ENCODE results near the gene NKD2.
"Not testable (repeated sequence)": the region's sequence is repeated elsewhere in the genome, so short reads cannot be mapped to it uniquely, and the experiment has no call there.

Gene NKD2

DNA sequence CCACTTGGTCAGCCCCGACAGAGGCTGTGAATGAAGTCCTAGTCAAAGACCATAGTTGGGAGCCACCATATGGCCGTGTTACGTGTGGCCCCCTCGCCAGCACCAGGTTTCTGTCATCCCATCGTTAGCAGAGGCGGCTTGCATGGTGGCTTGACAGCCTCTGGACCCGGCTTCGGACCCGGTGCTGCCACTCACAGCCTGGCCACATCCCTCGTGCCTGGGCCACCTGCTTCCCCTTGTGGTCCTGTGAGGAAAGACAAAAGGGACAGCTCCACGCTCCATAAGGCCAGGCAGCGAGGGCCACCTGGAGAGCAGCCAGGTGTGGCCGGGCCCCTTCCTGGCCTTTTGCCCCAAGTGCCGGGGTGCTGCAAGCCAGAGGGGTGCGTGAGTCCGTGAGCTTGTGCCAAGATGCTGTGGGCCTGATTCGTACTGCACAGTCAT lies 6.2 kb downstream of the NKD2 start:
- DNase-seq: no peak

DNA sequence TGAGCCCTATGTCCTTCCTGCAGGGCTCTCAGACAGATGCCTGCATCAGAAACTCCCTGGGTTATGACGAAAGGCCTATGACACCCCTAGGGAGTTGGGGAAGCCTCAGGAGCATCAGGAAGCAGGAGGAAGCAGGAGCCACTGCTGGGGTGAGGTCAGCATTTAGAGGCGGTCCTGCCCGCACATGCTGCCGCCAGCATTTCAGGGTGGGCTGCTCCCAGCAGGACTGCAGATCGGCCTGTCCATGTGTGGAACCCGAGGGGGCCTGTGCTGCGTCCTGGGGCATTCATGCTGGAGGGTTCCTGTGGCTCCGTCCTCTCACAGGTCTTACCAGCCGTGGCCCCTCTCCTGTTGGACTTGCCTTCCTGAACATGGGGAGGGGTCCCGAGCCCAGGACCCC lies 6.9 kb downstream of the NKD2 start:
- no peak for DNase-seq

- DNase-seq: no peak
Observed at GRCh38 chr5:1016036-1016435, 7.4 kb downstream of the NKD2 start.

DNA sequence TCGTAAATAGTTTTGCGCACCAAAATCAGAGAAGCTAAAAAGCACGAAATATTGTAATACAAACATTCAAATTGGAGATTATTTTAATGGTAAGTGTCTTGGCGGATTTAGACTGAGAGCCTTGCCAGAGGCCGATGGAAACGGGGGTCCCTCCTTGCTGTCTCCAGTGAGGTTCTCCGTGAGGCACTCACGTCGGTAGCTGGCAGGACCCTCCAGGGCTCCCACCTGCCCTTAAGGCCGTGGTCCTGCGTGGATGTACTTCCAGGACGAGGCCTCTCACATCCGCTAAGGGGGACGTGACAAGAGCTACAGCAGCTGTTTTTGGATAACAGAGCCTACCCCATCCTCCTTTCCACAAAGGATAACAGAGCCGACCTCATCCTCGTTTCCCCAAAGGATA lies 7.9 kb downstream of the NKD2 start:
- no peak for DNase-seq

- DNase-seq: no peak
Observed at GRCh38 chr5:1017056-1017455, 8.5 kb downstream of the NKD2 start.

DNA sequence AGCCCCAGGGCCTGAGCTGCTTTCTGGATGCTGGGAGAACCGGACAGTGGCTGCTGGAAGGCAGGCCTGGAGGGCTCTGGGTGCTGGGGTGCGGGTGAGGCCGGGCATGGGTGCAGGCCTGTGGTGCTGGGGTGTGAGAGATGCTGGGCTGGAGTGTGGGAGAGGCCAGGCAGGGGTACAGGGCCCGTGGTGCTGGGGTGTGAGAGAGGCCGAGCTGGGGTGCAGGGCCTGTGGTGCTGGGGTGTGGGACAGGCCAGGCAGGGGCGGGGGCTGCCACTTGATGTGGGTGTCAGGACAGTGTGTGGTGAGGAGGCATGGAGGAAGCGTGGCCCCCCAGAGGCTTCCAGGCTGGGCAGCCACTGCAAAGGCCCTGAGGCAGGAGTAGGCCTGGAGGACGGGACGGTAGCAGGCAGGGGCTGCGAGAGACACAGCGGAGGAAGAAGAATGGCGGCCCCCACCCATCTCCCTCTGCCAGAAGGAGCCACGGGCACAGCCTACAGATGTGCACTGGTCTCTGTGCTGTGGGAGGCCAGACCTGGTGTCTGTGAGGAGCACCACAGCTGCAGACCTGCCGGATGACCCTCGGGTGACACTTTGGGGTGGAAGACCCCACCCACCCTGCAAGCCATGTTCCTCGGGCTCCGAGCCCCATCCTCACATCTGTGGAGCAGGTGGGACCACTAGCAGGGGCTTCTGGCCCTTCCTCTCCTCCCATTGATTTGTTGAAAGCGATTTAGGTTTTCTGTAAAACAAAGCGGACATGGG lies 9.3 kb downstream of the NKD2 start:
- DNase-seq: no peak

DNA sequence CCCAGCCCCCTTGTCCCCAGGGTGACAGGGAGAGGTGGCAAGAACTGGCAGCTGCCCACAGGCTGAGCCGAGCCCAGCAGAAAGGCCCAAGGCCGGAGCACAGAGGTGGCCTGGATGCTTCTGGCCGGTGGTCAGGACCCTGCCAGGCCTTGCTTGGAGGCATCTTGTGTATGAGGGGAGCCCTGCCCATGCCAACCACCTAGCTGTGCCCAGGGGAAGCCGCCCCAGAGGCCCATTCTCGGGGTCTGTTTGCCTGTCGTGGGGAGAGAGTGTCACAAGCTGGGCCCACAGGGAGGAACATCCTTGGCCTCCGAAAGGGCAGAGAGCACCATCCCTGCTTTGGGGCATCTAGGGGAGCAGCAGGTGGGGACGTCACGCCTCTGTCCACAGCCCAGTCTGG lies 10.0 kb downstream of the NKD2 start:
- no peak for DNase-seq

- DNase-seq: no peak
Observed at GRCh38 chr5:1019001-1019905, 10.7 kb downstream of the NKD2 start.

GRCh38 chr5:1020452-1020961 lies 11.9 kb downstream of the NKD2 start:
- no peak for DNase-seq

GRCh38 chr5:1021136-1021968 lies 12.8 kb downstream of the NKD2 start:
- no peak for DNase-seq

- not testable (repeated sequence) for DNase-seq
Observed at GRCh38 chr5:1021969-1022336, 13.4 kb downstream of the NKD2 start.

DNA sequence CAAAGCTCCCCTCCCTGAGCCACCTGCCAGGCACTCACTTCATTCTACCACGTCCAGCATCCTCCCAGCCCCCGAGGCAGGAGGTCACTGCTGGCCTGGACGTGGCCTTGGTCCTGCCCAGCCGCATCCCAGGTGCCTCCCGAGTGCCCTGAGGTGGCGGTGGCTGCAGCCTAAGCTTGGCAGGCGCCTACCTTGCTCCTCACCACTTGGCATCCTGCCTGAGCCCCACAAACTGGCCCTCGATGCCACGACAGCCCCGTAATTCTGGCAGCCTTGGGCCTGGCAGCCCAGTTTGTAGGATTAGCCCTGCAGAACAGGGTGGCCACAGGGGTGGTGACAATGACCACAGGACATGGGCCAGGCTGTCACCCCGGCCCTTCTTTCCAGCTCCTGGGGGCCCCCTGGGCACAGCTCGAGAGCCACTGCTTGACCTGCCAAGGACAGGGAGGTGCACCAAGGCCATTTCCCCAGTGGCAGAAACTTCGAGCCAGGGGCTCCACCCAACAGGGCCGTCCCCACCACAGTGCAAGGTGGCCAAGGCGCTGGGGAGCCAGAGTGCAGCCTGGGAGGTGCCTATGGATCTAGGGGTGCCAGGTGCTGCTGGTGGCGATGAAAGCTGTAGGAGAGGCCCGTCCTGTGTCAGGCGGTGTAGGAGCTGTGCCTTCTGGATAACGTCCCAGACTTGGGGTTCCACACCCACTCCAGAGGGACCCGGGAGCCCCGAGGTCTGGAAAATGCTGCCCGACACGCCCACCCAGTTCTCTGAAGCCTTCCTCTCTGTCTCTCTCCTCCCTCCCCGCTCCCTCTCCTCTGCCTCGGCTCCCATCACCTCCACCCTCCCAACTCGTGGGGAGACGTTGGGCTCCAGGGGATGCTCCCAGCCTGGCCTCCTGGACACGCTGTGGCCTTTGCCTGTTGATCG lies 18.4 kb downstream of the NKD2 start:
- DNase-seq: no peak

- no peak for DNase-seq
Observed at GRCh38 chr5:1027631-1028441, 19.2 kb downstream of the NKD2 start.

DNA sequence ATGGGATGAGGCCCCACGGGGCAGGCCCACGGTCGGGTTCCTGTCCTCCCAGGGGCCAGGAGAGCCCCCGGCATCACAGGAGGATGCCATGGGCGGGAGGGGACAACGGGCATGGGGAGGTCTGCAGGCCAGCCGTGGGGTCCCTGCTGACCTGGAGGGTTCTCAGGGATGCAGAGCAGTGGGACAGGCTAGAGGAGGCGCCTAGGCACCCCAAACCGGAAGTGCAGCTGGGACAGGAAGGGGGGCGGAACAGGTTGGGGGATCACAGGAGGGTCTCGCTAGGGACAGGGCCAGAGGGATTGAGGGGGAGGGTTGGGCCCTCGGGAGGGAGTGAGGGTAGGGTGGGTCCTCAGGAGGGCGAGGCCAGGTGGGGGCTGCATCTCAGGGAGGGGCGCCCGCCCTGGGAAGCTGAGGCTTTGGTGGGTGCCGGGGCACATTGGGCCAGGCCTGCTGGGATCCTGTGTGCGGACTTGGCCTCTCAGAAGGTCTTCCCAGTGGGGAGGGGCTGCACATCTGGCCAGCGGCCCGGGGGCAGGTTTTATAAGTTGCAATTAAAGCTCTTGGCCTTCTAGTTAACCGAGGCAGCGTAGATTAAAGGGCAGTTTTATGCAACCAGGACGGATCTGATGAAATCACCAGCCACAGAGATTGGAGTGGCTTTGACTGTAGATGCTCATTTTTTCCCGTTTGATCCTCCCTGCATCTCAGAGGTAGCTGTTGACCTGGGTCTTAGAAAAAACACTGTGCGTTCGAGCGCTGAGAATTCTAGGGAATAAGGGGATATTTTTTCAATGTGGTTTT lies 20.1 kb downstream of the NKD2 start:
- no peak for DNase-seq

DNA sequence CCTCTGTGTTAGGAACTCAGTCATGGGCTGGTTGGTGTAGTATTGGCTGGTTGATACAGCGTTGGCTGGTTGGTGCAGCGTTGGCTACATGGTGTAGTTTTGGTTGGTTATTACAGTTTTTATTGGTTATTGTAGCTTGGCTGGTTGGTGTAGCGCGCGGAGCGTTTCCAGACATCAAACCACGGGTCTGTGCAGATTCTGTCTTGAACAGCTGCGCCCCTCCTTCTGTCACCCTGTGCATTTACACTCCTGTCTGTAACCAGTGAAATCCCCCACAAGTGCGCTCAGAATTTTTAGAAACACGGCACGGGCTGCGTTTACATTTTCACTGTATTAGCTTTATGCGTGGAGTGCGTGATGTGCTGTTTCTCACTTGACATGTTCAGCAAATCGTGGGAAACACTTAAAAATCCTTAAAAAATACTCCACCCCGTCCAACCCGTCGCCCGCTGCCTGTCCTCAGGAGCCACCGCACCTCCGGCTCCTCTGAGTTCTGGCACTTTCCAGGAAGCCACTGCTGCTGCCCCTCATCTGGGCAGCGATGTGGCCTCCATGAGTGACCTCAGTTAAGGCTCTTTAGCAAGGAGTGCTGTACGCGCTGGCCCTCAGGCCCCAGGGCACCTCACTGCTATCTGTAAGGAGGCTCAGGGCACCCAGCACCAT lies 20.8 kb downstream of the NKD2 start:
- no peak for DNase-seq

GRCh38 chr5:1029945-1030625 lies 21.5 kb downstream of the NKD2 start:
- DNase-seq: no peak

DNA sequence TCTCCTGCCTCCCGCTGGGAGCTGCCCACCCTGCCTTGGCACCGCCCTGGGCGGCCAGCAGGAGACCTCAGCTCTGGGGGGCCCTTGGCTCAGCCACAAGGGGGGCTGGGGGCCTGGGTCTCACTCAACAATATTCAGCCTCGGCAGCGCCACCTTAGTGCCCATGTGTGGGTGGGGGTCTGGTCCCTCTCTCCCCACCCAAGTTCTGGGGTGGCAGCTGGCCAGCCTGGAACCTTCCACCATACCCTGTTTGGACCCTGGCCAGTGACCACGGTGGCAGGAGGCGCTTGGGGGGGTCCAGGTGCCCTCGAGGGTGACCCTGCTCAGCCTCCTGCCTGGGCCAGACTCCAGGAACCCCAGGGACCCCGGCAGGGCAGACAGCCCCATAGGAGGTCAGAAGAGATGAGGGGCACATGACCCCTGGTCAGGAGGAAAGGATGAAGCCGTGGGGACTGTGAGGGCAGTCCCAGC lies 22.2 kb downstream of the NKD2 start:
- no peak for DNase-seq

DNA sequence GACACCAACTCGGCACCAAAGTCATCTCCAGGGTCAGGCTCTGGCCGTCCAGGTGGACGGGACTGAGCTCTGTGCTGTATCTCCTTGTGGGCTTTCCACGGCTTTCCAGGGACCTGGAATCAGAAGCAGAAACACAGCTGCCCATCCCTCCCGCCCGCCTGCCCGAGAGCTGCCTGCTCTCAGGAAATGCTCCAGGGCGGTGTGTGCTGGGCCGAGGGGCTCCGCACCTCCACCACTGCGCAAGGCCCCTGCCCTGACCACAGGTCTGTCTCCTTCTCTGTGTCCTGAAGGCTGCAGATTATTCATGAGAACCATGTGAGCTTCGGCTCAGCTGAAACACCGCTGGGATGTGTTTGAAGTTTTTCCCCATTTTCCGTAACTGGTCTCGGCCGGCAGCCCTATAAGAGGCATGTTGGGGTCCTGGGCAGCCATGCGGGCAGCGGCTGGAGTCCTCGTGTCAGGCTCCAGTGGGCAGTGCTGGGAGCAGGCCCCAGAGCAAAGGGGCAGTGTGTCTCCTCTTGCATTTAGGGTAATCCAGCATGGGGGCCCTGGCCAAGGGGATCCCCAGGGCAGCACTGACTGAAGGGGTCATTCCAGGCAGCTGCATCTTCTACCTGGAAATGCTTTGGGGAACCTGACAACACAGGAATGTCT lies 22.8 kb downstream of the NKD2 start:
- no peak for DNase-seq
